ENCODE data around the gene KCNJ9.
A peak's percentile ranks its signal among the peaks of the same experiment; 100 is the strongest.

KCNJ9 gene

GRCh38 chr1:160096274-160097116 lies 15.2 kb downstream of the KCNJ9 start:
- H3K4me3 ChIP-seq (ENCODE audit: low read depth, low read length) = no peak overlapping the region
- TF ChIP-seq, protein P1, sequence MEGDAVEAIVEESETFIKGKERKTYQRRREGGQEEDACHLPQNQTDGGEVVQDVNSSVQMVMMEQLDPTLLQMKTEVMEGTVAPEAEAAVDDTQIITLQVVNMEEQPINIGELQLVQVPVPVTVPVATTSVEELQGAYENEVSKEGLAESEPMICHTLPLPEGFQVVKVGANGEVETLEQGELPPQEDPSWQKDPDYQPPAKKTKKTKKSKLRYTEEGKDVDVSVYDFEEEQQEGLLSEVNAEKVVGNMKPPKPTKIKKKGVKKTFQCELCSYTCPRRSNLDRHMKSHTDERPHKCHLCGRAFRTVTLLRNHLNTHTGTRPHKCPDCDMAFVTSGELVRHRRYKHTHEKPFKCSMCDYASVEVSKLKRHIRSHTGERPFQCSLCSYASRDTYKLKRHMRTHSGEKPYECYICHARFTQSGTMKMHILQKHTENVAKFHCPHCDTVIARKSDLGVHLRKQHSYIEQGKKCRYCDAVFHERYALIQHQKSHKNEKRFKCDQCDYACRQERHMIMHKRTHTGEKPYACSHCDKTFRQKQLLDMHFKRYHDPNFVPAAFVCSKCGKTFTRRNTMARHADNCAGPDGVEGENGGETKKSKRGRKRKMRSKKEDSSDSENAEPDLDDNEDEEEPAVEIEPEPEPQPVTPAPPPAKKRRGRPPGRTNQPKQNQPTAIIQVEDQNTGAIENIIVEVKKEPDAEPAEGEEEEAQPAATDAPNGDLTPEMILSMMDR (IDR thresholded peaks at IDR 0.05; ENCODE audit: low read depth, low read length) = no peak
- TF ChIP-seq MYC (IDR thresholded peaks at IDR 0.05; ENCODE audit: low read depth, low read length) = no peak
- TF ChIP-seq MAX (IDR thresholded peaks at IDR 0.05; ENCODE audit: low read depth, low read length) = no peak
- no peak for TF ChIP-seq POLR2A (IDR thresholded peaks at IDR 0.05; ENCODE audit: extremely low read depth, insufficient read length)
- peak; percentile 62 for DNase-seq (ENCODE audit: low read depth)

- peak; percentile 24 for DNase-seq (ENCODE audit: low read depth)
- peak overlapping the region; percentile 66 for H3K4me3 ChIP-seq (ENCODE audit: low read depth, low read length)
- TF ChIP-seq MAX (IDR thresholded peaks at IDR 0.05; ENCODE audit: low read depth, low read length) (no peak), POLR2A (IDR thresholded peaks at IDR 0.05; ENCODE audit: extremely low read depth, insufficient read length) (no peak), MYC (IDR thresholded peaks at IDR 0.05; ENCODE audit: low read depth, low read length) (no peak)
- TF ChIP-seq, protein P1 (IDR thresholded peaks at IDR 0.05; ENCODE audit: low read depth, low read length) = no peak
Observed at GRCh38 chr1:160097151-160097910, 16.0 kb downstream of the KCNJ9 start.

DNA sequence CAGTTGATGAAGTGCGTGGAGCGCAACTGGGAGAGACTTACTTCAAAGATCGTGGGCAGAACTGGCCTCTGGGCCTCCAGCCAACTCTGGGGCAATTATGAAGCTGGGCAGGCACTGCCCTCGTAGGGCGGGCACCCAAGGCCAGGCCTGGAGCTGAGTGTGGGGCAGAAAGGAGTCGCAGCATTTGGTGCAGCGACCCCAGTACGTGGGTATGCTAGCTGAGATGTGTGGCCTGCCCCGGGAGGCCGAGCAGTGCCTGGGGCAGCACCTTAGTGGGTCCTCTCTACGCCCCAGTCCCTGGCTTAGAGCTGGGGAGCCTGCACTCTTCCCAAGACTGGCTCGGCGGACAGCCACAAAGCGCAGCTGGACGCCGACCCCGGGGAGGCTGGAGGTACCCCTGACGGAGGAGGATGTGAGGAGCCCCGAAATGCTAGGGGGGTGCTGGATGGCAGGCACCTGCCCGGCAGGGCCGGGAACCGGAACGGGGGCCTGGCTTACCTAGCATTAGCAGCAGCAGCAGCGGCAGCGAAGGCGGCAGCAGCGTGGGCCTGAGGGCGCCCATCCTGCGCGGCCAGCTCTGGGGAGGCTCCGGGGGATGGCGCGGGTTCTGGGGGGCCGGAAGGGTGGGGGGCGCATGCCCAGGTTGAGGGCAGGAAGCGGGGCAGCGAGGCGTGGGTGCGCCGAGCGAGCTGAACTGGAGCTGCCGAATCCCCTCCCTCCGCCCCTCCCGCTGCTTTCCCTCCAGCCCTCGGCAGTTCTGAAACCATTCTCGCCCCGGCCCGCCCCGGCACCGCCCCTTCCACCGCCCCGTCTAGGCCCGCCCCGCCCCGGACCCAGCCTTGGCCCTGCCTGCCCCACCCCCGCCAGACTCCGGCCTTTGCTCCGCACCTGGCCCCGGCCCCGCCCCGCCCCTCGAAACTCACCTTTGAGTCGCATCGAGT lies 16.8 kb downstream of the KCNJ9 start, which contains the start of gene IGSF8:
Gene IGSF8 (minus strand): TSS at position 709 of the 941 bp plus-strand sequence. CDS start 147 bp downstream, at position 562.
- H3K4me3 ChIP-seq (ENCODE audit: low read depth, low read length) = peak within 1 kb of the TSS; percentile 66
- peak; percentile 87 for DNase-seq (ENCODE audit: low read depth)
- no peak for TF ChIP-seq MAX (IDR thresholded peaks at IDR 0.05; ENCODE audit: low read depth, low read length)
- TF ChIP-seq POLR2A (IDR thresholded peaks at IDR 0.05; ENCODE audit: extremely low read depth, insufficient read length) = peak; percentile 32
- TF ChIP-seq MYC (IDR thresholded peaks at IDR 0.05; ENCODE audit: low read depth, low read length) = no peak

DNA sequence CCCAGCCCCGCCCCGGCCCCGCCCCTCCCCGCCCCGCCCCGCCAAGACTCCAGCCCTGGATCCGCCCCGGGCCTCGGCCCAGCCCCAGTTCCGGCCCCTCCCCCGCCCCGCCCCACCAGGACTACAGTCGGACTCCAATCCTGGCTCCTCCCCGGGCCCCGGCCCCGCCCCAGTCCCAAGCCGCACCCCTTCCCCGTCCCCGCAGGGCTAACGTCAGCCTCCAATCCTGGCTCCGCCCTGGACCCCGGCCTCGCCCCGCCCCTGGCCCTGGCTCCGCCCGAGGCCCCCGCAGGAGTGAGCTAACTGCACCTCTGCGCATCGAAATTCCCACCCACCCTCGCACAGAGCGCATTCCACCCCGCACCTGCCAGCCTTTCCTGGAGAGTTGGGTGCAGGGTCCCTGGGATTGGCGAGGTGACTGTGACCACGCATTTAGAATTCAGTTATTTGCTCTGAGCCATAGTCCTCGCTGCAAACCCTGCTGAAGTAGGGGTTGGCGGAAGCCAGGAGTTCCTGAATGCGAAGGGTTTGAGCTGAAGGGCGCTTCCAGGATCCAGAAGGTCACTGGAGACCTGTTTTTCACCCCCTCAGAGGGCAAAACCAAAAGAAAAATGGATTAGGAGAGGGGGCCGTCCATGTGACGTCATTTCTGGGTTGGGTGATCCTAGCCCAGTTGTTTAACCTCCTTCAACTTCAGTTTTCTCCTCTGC lies 17.7 kb downstream of the KCNJ9 start:
- peak; percentile 94 for DNase-seq (ENCODE audit: low read depth)
- TF ChIP-seq MYC (IDR thresholded peaks at IDR 0.05; ENCODE audit: low read depth, low read length) (no peak), POLR2A (IDR thresholded peaks at IDR 0.05; ENCODE audit: extremely low read depth, insufficient read length) (peak; percentile 36)
- peak overlapping the region; percentile 45 for H3K4me3 ChIP-seq (ENCODE audit: low read depth, low read length)

- no peak overlapping the region for H3K4me3 ChIP-seq (ENCODE audit: low read depth, low read length)
- TF ChIP-seq, protein P1 (IDR thresholded peaks at IDR 0.05; ENCODE audit: low read depth, low read length) = no peak
- TF ChIP-seq MAX (IDR thresholded peaks at IDR 0.05; ENCODE audit: low read depth, low read length) (no peak), MYC (IDR thresholded peaks at IDR 0.05; ENCODE audit: low read depth, low read length) (no peak), POLR2A (IDR thresholded peaks at IDR 0.05; ENCODE audit: extremely low read depth, insufficient read length) (no peak)
- DNase-seq (ENCODE audit: low read depth) = no peak
Observed at GRCh38 chr1:160099716-160100375, 18.5 kb downstream of the KCNJ9 start.

Data from NB4 (cell line).